IMR-90 (cell line): ENCODE data around the gene SIGLEC7. TPM values are rescaled to one million over a fixed set of nuclear protein-coding genes. Genes with fewer than 3 reads are reported as not detected.

Experiments
- ATAC-seq: fragments of 200-7000 bp; cut with Tn5 transposase; 2 replicates; pipeline ENCODE4 v1.9.1; 2020; ENCODE audit warnings: low read depth, mild to moderate bottlenecking, moderate library complexity
- BruUV-seq: library from RNA; stranded (reverse); fragments of 400-500 nt; replicated peaks from 2 replicates; lab custom pipeline; 2021; lab: Mats Ljungman, UMichigan
- CTCF ChIA-PET: fragments of 300-600 bp; formaldehyde crosslinking; extraction: SDS; loops from one replicate; lab custom pipeline; 2021; ENCODE audit warnings: antibody characterized with exemption; lab: Yijun Ruan, JAX
- POLR2A ChIA-PET: fragments of 300-600 bp; sonication (Branson Sonifier 250); formaldehyde crosslinking; loops from one replicate; lab custom pipeline; 2022; ENCODE audit warnings: antibody characterized with exemption; ENCODE audit not compliant: unreplicated experiment; lab: Charles Lee
- DNase-seq: peaks from one replicate; pipeline ENCODE4 v3.0.0; 2013
- H2AFZ ChIP-seq: replicated peaks from 2 replicates; pipeline ENCODE3; 2013; ENCODE audit warnings: low read length, mild to moderate bottlenecking; ENCODE audit not compliant: poor library complexity
- H2AK5ac ChIP-seq: 2 replicates; pipeline ENCODE4 v1.6.1; 2013; ENCODE audit warnings: low read depth, low read length, inconsistent platforms
- H2AK9ac ChIP-seq: replicated peaks from 2 replicates; pipeline ENCODE3; 2013; ENCODE audit warnings: mild to moderate bottlenecking, low read depth, low read length, moderate library complexity; ENCODE audit not compliant: poor library complexity
- H2BK120ac ChIP-seq: 2 replicates; pipeline ENCODE4 v1.6.1; 2013; ENCODE audit warnings: low read depth, low read length, inconsistent platforms
- H2BK15ac ChIP-seq: 3 replicates; pipeline ENCODE4 v1.6.1; 2013; ENCODE audit warnings: low read depth, low read length, inconsistent platforms
- H2BK20ac ChIP-seq: 2 replicates; pipeline ENCODE4 v1.6.1; 2013; ENCODE audit warnings: low read depth, mild to moderate bottlenecking, inconsistent platforms, low read length, moderate library complexity
- H2BK5ac ChIP-seq: 2 replicates; pipeline ENCODE4 v1.6.1; 2013; ENCODE audit warnings: mild to moderate bottlenecking, low read depth, low read length, inconsistent platforms; ENCODE audit not compliant: poor library complexity, severe bottlenecking
- H3K14ac ChIP-seq: replicated peaks from 2 replicates; pipeline ENCODE4 v1.6.1; 2013; ENCODE audit warnings: low read depth, low read length, inconsistent platforms
- H3K18ac ChIP-seq: 2 replicates; pipeline ENCODE4 v1.6.1; 2013; ENCODE audit warnings: low read depth, low read length, control low read depth
- H3K23ac ChIP-seq: 2 replicates; pipeline ENCODE4 v1.6.1; 2013; ENCODE audit warnings: low read depth, low read length, inconsistent platforms
- H3K27ac ChIP-seq: 2 replicates; pipeline ENCODE4 v1.5.1; 2013; ENCODE audit warnings: mild to moderate bottlenecking, control low read depth, low read length; ENCODE audit not compliant: insufficient read depth
- H3K27me3 ChIP-seq: 2 replicates; pipeline ENCODE4 v1.6.1; 2013; ENCODE audit warnings: low read length; ENCODE audit not compliant: control insufficient read depth, insufficient read depth
- H3K36me3 ChIP-seq: 2 replicates; pipeline ENCODE4 v1.6.1; 2013; ENCODE audit warnings: low read length, mixed read lengths; ENCODE audit not compliant: control insufficient read depth, insufficient read depth
- H3K4ac ChIP-seq: 2 replicates; pipeline ENCODE4 v1.6.1; 2013; ENCODE audit warnings: low read depth, low read length, inconsistent platforms
- H3K4me1 ChIP-seq: 2 replicates; pipeline ENCODE4 v1.6.1; 2013; ENCODE audit warnings: low read length, mixed read lengths; ENCODE audit not compliant: control insufficient read depth, insufficient read depth
- H3K4me2 ChIP-seq: 2 replicates; pipeline ENCODE4 v1.6.1; 2013; ENCODE audit warnings: low read depth, mild to moderate bottlenecking, control low read depth, low read length, moderate library complexity
- H3K4me3 ChIP-seq: 2 replicates; pipeline ENCODE4 v1.5.1; 2013; ENCODE audit warnings: low read depth, mild to moderate bottlenecking, control low read depth, low read length, moderate library complexity; ENCODE audit not compliant: insufficient read depth
- H3K56ac ChIP-seq: 2 replicates; pipeline ENCODE4 v1.6.1; 2013; ENCODE audit warnings: low read length, inconsistent platforms; ENCODE audit not compliant: insufficient read depth; ENCODE audit errors: extremely low read depth
- H3K79me1 ChIP-seq, 2 experiments: 2 replicates each; pipeline ENCODE4 v1.6.1; 2013; ENCODE audit warnings: low read length in 2 of 2, inconsistent platforms in 1 of 2, low read depth in 1 of 2
- H3K9ac ChIP-seq: 2 replicates; pipeline ENCODE4 v1.6.1; 2013; ENCODE audit warnings: low read depth, low read length, control low read depth
- H3K9me1 ChIP-seq: 2 replicates; pipeline ENCODE4 v1.6.1; 2013; ENCODE audit warnings: low read length, inconsistent platforms; ENCODE audit not compliant: insufficient read depth
- H3K9me3 ChIP-seq: 2 replicates; pipeline ENCODE4 v1.6.1; 2013; ENCODE audit warnings: low read length; ENCODE audit not compliant: control insufficient read depth, insufficient read depth
- H4K20me1 ChIP-seq: 2 replicates; pipeline ENCODE4 v1.6.1; 2013; ENCODE audit warnings: low read length, inconsistent platforms; ENCODE audit not compliant: insufficient read depth
- H4K5ac ChIP-seq: 2 replicates; pipeline ENCODE4 v1.6.1; 2013; ENCODE audit warnings: mild to moderate bottlenecking, low read depth, low read length, control low read depth
- H4K8ac ChIP-seq, 2 experiments: 2 replicates each; pipeline ENCODE4 v1.6.1; 2013; ENCODE audit warnings: low read depth in 2 of 2, low read length in 2 of 2, control low read depth in 1 of 2, inconsistent platforms in 1 of 2
- H4K91ac ChIP-seq: 2 replicates; pipeline ENCODE4 v1.6.1; 2013; ENCODE audit warnings: low read depth, low read length, inconsistent platforms; ENCODE audit not compliant: insufficient read depth
- BHLHE40 ChIP-seq: fragments of 150-350 bp; IDR thresholded peaks from 2 replicates; pipeline ENCODE4 v1.6.1; 2016; ENCODE audit warnings: mild to moderate bottlenecking, low read depth, low read length
- CEBPB ChIP-seq: IDR thresholded peaks from 2 replicates; pipeline ENCODE4 v1.6.1; 2012; ENCODE audit warnings: low read depth, low read length, improper control_type of control experiment
- CHD1 ChIP-seq: IDR thresholded peaks from 2 replicates; pipeline ENCODE4 v1.6.1; 2012; ENCODE audit warnings: low read depth, low read length, improper control_type of control experiment
- FOS ChIP-seq: fragments of 150-350 bp; IDR thresholded peaks from 2 replicates; pipeline ENCODE4 v1.6.1; 2016; ENCODE audit warnings: low read depth, low read length
- MAFK ChIP-seq: IDR thresholded peaks from 2 replicates; pipeline ENCODE4 v1.6.1; 2012; ENCODE audit warnings: low read depth, low read length, improper control_type of control experiment
- MAZ ChIP-seq: IDR thresholded peaks from 2 replicates; pipeline ENCODE4 v1.6.1; 2012; ENCODE audit warnings: low read depth, mild to moderate bottlenecking, low read length, improper control_type of control experiment, moderate library complexity, borderline replicate concordance
- MXI1 ChIP-seq: IDR thresholded peaks from 2 replicates; pipeline ENCODE4 v1.6.1; 2012; ENCODE audit warnings: low read depth, mild to moderate bottlenecking, low read length, moderate library complexity, borderline replicate concordance
- NFE2L2 ChIP-seq: fragments of 150-350 bp; IDR thresholded peaks from 2 replicates; pipeline ENCODE4 v1.6.1; 2016; ENCODE audit warnings: low read depth, mild to moderate bottlenecking, low read length
- POLR2A ChIP-seq: IDR thresholded peaks from 2 replicates; pipeline ENCODE4 v1.6.1; 2012; ENCODE audit warnings: mild to moderate bottlenecking, low read depth, low read length
- RAD21 ChIP-seq: IDR thresholded peaks from 2 replicates; pipeline ENCODE4 v1.6.1; 2012; ENCODE audit warnings: low read length, improper control_type of control experiment
- RCOR1 ChIP-seq: IDR thresholded peaks from 2 replicates; pipeline ENCODE4 v1.6.1; 2012; ENCODE audit warnings: mild to moderate bottlenecking, low read length, improper control_type of control experiment; ENCODE audit not compliant: insufficient replicate concordance
- RFX5 ChIP-seq: IDR thresholded peaks from 2 replicates; pipeline ENCODE4 v1.8.0; 2012; ENCODE audit warnings: low read depth, mild to moderate bottlenecking, low read length, moderate library complexity
- SMC3 ChIP-seq: fragments of 150-350 bp; IDR thresholded peaks from 2 replicates; pipeline ENCODE4 v1.6.1; 2016; ENCODE audit warnings: low read depth, mild to moderate bottlenecking, antibody characterized with exemption, low read length, moderate library complexity
- WGBS, 2 experiments: methylation state at CpG; one replicate each; pipeline versions ENCODE4 v1.1.5 to v1.1.7; 2013; ENCODE audit warnings: missing lambda C conversion rate in 2 of 2; ENCODE audit not compliant: insufficient read length in 1 of 2; ENCODE audit errors: extremely low coverage in 2 of 2; 5-methylcytosine and 5-hydroxymethylcytosine counted together
- dilution Hi-C: fragments of 300-500 bp; cut with HindIII; formaldehyde crosslinking; loops from one replicate; pipeline ENCODE4 v1.14.3; 2018; ENCODE audit warnings: low sequenced_read_pairs; ENCODE audit not compliant: unreplicated experiment
- in situ Hi-C: fragments of 300-500 bp; cut with MboI; formaldehyde crosslinking; loops from 3 replicates; pipeline ENCODE4 v1.14.3; 2019; ENCODE audit warnings: low sequenced_read_pairs, inconsistent platforms, mixed read lengths
- intact Hi-C: fragments of 100-400 bp; cut with micrococcal nuclease; formaldehyde crosslinking; loops from 2 replicates; pipeline ENCODE4 v1.10.0; 2022
- polyA plus RNA-seq, 3 experiments: library from polyadenylated mRNA; depleted of rRNA; stranded (reverse); fragments of >200 nt; gene quantifications; 2 replicates each; pipeline ENCODE4 v1.2.3, GENCODE V29; 2012; ENCODE audit warnings: low replicate concordance in 1 of 3
- total RNA-seq: library from RNA; depleted of rRNA; stranded (reverse); fragments of >200 nt; gene quantifications from 2 replicates; pipeline ENCODE4 v1.2.3, GENCODE V29; 2012
- TF ChIP-seq, protein P1 (sequence below): fragments of 150-350 bp; IDR thresholded peaks from 2 replicates; pipeline ENCODE4 v1.6.1; 2016; ENCODE audit warnings: low read depth, mild to moderate bottlenecking, low read length, moderate library complexity, borderline replicate concordance
- TF ChIP-seq, protein P2 (sequence below): conservative IDR thresholded peaks from 2 replicates; pipeline ENCODE4 v1.5.1; 2012; ENCODE audit warnings: mild to moderate bottlenecking, low read depth, low read length, improper control_type of control experiment
- TF ChIP-seq, protein P3 (sequence below): fragments of 150-350 bp; IDR thresholded peaks from 2 replicates; pipeline ENCODE4 v1.6.1; 2017; ENCODE audit warnings: mild to moderate bottlenecking, antibody characterized with exemption, low read length, low read depth

The SIGLEC7 gene
- total and polyA plus RNA-seq, 2 of the 4 experiments (the other 2 are of a cell fraction): not detected

DNA sequence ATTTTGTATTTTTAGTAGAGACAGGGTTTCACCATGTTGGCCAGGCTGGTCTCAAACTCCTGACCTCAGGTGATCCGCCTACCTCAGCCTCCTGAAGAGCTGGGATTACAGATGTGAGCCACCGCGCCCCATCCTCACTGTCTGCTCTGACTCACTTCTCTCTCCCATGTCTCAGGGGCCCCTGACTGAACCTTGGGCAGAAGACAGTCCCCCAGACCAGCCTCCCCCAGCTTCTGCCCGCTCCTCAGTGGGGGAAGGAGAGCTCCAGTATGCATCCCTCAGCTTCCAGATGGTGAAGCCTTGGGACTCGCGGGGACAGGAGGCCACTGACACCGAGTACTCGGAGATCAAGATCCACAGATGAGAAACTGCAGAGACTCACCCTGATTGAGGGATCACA is 12.4 kb upstream of the SIGLEC7 start:
- H3K9ac ChIP-seq: no peak overlapping the region
- H3K36me3 ChIP-seq: no peaks in the 10 kb centered on the region
- H3K4ac ChIP-seq: no peak overlapping the region
- in situ Hi-C loops: no loop called here
- no peaks in the 10 kb centered on the region; the same call in 1 of the 2 replicates for H3K27me3 ChIP-seq
- no peak overlapping the region for H2BK120ac ChIP-seq
- DNase-seq (no peak), ATAC-seq (no peak)
- no TSS peak for BruUV-seq
- H3K14ac ChIP-seq: no peak overlapping the region
- no peak overlapping the region for H3K27ac ChIP-seq
- peaks cover 4% of the 10 kb centered on the region; the same call in 1 of the 2 replicates for H3K9me1 ChIP-seq
- H4K20me1 ChIP-seq: no peaks in the 10 kb centered on the region
- no peak overlapping the region for H3K4me3 ChIP-seq
- no peak overlapping the region for H3K56ac ChIP-seq
- no peak overlapping the region for H2BK15ac ChIP-seq
- no peaks in the 10 kb centered on the region for H3K9me3 ChIP-seq
- ChIA-PET CTCF (no interaction called here), POLR2A (no interaction called here)
- no peaks in the 10 kb centered on the region for H3K79me1 ChIP-seq
- H2BK5ac ChIP-seq: no peak overlapping the region
- dilution Hi-C loops: no loop called here
- H4K8ac ChIP-seq: no peak overlapping the region
- 0 out of 2 replicates have a peak, but pooled peaks cover 2% of the 10 kb centered on the region for H3K4me1 ChIP-seq
- H4K5ac ChIP-seq: no peak overlapping the region
- H3K4me2 ChIP-seq: no peak overlapping the region
- H3K18ac ChIP-seq: no peak overlapping the region
- H2AK9ac ChIP-seq: no peak overlapping the region
- no peak overlapping the region for H4K91ac ChIP-seq
- WGBS, 2 experiments: 80% methylated on average over 3 of the region's 8 CpGs; no CpG with 5 or more reads in 1 of the 2 experiments
- TF ChIP-seq MAFK (no peak), CEBPB (no peak), FOS (no peak), RCOR1 (no peak), MXI1 (no peak), RAD21 (no peak), CHD1 (no peak), RFX5 (no peak), BHLHE40 (no peak), MAZ (no peak), POLR2A (no peak), SMC3 (no peak), NFE2L2 (no peak)
- TF ChIP-seq, protein P1, sequence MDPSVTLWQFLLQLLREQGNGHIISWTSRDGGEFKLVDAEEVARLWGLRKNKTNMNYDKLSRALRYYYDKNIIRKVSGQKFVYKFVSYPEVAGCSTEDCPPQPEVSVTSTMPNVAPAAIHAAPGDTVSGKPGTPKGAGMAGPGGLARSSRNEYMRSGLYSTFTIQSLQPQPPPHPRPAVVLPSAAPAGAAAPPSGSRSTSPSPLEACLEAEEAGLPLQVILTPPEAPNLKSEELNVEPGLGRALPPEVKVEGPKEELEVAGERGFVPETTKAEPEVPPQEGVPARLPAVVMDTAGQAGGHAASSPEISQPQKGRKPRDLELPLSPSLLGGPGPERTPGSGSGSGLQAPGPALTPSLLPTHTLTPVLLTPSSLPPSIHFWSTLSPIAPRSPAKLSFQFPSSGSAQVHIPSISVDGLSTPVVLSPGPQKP: no peak
- TF ChIP-seq, protein P2, sequence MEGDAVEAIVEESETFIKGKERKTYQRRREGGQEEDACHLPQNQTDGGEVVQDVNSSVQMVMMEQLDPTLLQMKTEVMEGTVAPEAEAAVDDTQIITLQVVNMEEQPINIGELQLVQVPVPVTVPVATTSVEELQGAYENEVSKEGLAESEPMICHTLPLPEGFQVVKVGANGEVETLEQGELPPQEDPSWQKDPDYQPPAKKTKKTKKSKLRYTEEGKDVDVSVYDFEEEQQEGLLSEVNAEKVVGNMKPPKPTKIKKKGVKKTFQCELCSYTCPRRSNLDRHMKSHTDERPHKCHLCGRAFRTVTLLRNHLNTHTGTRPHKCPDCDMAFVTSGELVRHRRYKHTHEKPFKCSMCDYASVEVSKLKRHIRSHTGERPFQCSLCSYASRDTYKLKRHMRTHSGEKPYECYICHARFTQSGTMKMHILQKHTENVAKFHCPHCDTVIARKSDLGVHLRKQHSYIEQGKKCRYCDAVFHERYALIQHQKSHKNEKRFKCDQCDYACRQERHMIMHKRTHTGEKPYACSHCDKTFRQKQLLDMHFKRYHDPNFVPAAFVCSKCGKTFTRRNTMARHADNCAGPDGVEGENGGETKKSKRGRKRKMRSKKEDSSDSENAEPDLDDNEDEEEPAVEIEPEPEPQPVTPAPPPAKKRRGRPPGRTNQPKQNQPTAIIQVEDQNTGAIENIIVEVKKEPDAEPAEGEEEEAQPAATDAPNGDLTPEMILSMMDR: no peak
- TF ChIP-seq, protein P3, sequence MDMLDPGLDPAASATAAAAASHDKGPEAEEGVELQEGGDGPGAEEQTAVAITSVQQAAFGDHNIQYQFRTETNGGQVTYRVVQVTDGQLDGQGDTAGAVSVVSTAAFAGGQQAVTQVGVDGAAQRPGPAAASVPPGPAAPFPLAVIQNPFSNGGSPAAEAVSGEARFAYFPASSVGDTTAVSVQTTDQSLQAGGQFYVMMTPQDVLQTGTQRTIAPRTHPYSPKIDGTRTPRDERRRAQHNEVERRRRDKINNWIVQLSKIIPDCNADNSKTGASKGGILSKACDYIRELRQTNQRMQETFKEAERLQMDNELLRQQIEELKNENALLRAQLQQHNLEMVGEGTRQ: no peak
- no peak overlapping the region for H2AFZ ChIP-seq
- H2BK20ac ChIP-seq: no peak overlapping the region
- intact Hi-C loops: no loop called here
- no peak overlapping the region for H3K23ac ChIP-seq
- no peak overlapping the region for H2AK5ac ChIP-seq
